NCI-H146 treated with DMSO at 0.1 percent for 48 hours (cell line): ENCODE measurements around the gene CHN2.

Experiments used
- DNase-seq: peaks from one replicate; lab custom pipeline; 2025; ENCODE audit not compliant: unreplicated experiment; lab: John Stamatoyannopoulos, UW

Gene CHN2

DNA sequence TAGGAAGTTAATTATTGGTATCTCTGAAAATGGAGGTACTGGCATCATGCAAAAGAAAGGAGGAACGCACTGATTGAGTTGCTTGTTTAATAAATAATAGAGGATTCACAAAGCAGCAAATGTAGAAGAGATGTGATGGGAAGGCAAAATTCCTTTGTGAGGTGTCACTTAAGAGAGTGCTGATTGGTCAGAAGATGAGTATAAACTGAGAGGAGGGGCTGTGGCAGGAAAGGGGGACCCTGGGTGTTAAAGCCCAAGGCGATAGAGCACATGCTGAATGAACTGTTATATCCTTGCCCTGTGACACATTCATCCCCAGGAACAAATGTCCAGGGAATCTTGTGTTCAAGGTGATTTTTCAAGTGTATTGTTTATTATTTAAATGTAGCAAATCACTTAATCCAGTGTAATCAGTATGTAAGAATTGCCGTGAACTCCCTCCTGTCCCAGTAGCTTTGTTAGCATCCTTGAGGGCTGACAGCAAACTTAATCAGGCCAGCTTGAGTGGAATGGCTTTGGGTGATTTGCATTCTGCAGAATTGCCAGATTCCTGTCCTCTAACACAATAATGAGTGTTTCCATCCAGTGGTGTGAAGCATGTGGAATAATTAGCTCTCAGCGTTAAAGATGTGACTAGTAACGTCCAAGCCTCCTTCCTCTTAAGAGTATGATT lies 111.9 kb downstream of the CHN2 start:
- DNase-seq: no peak

GRCh38 chr7:29308424-29308823 lies 113.8 kb downstream of the CHN2 start:
- no peak for DNase-seq

- peak; percentile 10 for DNase-seq
Observed at GRCh38 chr7:29309041-29309854, 114.7 kb downstream of the CHN2 start.

GRCh38 chr7:29310625-29311024 lies 116.0 kb downstream of the CHN2 start:
- DNase-seq: no peak

DNA sequence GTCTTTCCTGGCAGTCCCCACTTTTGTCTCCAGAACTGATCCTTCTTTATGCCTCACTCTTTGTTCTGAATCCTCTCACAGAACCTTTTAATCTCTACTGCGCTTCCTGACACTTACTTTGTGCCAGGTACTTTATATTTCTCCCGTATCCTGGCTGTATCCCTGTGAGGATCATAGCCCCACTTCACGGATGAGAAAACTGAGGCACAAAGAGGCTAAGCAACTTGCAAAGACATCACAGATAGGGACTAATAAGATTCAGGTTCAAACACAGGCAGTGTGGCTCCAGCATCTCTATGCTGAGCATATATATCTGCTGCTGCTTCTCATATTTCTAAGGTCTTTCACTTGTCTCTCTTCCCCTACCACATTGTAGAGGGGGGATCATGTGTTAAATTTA lies 116.7 kb downstream of the CHN2 start:
- no peak for DNase-seq

DNA sequence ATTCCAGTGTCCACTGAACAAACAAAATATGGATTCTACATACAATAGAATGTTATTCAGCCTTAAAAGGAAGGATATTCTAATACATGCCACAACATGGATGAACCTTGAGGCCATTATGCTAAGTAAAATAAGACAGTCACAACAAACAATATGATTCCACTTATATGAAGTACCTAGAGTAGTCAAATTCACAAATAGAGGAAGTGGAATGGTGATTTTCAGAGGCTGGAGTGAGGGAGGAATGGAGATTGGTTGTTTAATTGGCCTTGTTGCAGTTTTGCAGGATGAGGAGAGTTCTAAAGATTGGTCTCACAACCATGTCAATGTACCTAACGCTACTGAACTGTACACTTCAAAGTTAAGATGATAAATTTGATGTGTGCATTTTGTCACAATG lies 119.6 kb downstream of the CHN2 start:
- no peak for DNase-seq

DNA sequence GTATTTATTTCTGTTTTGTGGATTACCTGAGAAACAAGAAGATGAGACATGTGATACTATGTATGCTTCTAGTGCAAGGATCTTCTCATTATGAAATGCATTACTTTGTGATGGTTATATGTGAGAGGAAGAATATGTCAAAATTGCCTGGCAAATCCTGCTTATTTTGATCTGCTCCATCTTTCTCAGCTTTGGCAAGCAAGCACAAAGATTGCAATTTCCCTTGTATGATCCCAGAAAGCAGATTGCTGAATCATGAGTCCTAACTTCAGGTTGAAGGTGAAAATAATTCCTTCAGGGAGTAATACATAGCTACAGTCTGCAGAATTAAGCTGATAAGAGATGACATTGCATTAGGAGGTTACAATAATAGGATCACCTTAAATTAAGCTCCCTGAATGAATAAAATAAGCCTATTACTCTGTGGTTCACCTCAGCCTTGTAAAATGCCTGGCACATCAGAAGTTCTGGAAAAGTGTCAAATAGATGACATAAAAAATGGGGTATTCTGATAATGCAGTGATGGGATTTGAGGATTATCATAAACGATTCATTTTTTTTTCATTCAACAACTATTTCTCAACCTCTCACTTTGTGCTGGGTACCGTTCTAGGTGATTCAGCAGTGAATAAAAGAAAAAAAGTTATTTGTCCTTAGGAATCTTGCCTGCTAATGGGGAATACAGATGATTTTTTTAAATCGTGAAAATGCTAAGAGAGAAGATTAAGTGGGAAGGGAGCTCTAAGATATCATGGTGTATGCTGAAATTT lies 120.7 kb downstream of the CHN2 start:
- no peak for DNase-seq

GRCh38 chr7:29315892-29316270 lies 121.3 kb downstream of the CHN2 start:
- DNase-seq: no peak

DNA sequence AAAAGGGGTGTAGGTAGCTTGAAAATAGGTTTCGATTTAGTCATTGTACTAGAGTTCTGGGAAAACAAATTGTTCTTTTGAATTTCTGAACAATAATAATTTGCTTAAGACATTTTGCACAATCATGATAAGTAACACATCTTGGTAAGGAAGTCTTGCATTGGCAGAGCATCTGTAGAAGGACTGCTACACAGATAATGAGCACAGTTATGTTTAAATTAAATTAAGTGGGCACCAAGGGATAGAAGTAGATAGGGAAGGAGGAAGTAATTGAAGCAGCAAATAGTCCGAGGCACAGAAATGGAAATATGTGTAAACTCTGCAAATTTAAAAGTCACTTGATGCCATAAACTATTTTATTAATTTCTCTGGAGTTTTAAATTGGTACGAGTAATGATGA lies 122.4 kb downstream of the CHN2 start:
- DNase-seq: no peak

GRCh38 chr7:29318853-29319718 lies 124.5 kb downstream of the CHN2 start:
- peak; percentile 76 for DNase-seq

- DNase-seq: no peak
Observed at GRCh38 chr7:29319719-29320521, 125.3 kb downstream of the CHN2 start.

- no peak for DNase-seq
Observed at GRCh38 chr7:29320577-29320976, 126.0 kb downstream of the CHN2 start.

- DNase-seq: no peak
Observed at GRCh38 chr7:29322023-29322712, 127.6 kb downstream of the CHN2 start.

DNA sequence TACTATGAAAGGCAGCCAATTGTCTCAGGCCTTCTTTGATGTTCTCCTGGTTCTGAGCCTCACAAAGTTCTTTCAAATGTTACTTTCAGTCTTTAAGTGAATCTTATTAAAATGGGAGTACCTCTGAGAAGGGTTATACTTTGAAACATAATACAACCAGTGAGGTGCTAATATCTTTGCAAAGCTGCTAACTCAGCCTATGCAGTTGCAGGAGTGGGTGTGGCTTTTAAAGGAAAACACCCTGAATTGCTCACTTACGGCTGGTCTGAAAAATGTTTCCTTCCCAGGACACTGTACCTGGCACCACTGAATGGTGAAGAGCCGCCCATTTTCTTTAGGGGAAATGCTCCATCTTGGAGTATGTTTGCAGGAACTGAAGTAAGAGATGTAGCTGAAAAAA lies 130.9 kb downstream of the CHN2 start:
- DNase-seq: no peak

- DNase-seq: no peak
Observed at GRCh38 chr7:29326864-29327263, 132.3 kb downstream of the CHN2 start.

DNA sequence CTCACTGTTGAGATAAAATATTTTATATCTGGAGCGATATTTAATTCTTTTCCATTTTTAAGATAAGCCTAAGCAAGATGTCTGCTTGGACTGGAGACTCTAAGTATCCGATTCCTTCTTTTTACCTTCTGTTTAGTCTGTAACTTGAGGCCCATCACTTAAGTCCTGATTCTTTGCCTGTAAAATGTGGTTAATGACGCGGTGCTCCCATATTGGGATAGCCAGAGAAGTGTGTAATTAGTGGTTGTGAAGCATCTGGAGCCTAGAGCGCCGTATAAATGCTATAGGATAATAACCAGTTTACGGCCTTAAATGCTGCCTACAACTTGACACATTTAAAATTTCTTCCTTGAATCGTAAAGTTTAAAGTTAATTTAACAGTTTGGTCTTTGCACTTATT lies 132.9 kb downstream of the CHN2 start:
- peak; percentile 57 for DNase-seq

DNA sequence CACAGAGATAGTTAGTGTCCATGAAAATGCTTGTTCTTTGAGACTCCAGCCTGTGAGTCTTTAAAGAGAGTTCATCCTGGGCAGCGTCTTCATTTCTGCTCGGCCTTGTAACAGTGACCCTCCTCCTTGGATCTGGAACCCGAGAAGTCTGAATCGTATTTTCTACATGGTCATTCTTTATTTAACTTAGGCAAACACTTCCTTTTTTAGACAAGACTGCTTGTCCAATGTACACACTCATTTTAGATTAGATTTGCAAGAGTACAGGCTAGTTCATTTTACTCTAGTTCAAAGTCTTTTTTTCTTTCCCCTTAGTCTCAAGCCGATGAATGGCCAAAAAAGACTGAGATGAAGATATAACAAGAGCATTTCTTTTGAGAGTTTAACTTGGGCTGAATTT lies 133.5 kb downstream of the CHN2 start:
- DNase-seq: peak; percentile 29

- DNase-seq: peak; percentile 46
Observed at GRCh38 chr7:29328811-29329210, 134.2 kb downstream of the CHN2 start.

GRCh38 chr7:29329686-29330085 lies 135.1 kb downstream of the CHN2 start:
- no peak for DNase-seq

DNA sequence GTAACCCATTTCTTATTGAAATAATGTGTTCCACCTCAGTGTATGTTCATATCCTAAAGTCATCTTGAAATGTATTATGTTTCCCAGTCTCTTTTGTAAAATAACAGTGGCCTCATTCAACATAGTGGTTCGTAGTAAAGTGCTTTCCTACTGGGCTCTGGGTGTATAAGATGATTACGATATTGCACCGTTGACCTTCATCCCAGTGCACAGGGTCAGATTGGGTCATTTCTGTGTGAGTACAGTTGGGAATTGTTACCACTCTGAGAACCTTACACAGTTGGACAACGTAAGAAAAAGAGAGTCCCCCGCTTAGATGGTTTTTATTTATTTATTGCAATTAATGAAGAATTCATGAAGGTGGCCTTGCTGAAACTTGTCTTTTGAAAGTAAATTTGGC lies 135.6 kb downstream of the CHN2 start:
- DNase-seq: no peak
